ENCODE measurements around the gene NDFIP1. TPM values are rescaled to one million over a fixed set of nuclear protein-coding genes. Genes with fewer than 3 reads are reported as not detected.
"Not testable (repeated sequence)": the region's sequence is repeated elsewhere in the genome, so short reads cannot be mapped to it uniquely, and the experiment has no call there.

Gene NDFIP1
- polyA plus RNA-seq, 4 donors: 116 to 154 (median 136) TPM

DNA sequence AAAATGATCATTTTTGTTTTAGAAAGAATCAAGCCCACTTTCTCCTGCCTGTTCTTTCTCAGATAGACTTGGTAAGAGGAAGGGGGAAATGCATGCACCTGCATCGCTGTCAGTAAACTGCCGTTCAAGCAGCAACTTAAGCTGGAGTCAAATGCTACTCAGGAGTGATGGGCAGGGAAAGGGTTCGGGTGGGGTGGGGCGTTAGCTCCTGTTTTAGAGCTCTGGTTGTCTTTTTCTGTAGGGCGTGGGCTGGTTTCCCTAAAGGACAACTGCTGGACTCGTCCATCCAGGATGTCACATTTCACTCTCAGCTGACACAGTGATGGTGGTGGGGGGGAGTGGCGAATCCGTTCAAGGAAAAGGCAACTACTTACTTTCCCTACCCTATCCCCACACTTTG, 75.0 kb downstream of the NDFIP1 start:
- DNase-seq (ENCODE audit: low read depth in 4 of 4, low spot score in 3 of 4): no peak

DNA sequence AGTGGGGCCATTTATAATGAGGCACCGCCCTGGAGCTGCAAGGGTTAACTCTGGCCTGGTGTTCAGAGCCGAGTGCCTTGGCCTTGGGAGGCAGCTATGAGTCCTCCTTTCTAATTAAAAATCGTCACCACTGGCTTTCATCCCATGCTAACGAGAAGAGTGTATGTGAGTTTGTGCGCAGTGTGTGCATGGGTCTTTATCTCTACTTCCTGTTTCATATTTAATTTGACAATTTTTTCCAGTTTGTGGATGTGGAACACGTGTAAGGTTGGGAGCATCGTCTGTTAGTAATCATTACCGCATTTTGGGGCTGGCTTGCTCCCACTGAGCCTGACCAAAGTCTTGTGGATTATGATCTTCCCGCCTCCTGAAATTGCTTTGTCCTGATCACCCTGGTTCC, 76.4 kb downstream of the NDFIP1 start:
- DNase-seq (ENCODE audit: low read depth in 4 of 4, low spot score in 3 of 4): no peak

DNA sequence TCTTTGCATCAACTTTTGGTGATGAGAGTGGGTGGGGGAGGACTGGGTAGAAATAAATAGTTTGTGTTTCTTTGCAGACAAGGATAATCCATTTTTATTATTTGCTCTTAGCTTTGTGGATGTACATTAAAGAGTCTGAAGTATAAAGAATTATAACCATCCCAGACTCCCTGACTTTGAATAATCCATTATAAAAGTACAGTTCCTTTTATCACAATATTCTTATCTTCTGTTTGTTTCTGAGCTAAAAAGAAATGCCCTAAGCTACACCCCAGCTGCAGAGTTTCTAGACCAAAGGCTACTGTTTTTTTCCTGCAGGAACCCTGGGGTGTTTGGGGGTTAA, 77.9 kb downstream of the NDFIP1 start:
- peak in 1 of 4 donors; percentile 15 for DNase-seq (ENCODE audit: low read depth in 4 of 4, low spot score in 3 of 4)

DNA sequence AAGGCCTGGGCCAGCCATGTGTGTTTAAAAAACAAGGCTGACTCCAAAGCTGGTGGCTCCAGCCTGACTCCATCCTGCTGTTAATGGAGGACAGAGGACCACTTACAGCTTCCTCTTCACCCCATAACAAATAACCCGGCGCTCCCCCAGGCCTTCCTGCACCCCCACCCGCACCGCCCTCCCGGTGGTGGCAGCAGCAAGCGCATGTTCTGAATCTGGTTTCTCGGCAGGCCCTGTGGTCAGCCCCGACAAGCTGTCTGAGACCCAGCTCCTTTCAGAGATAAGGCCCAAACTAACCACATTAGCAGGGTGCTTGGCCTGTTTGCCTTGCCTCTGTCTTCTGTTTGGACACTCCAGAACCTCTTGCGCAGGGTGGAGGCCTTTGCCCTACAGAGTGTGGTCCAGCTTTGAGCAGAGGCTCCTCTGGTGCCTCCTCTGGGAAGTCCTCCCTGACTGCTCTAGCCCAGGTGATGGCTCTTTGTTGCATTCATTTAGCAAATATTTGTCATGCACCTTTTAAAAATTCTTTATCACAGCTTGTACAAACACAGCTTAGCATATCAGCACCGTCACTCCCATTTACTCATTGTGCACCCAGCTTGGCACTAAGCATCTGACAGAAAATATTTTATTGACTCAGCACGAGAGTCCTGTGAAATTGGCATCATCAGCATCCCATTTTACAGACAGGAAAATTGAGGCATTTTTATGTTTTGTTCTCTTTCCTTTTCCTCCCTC, 78.4 kb downstream of the NDFIP1 start:
- DNase-seq (ENCODE audit: low read depth in 4 of 4, low spot score in 3 of 4): no peak

DNA sequence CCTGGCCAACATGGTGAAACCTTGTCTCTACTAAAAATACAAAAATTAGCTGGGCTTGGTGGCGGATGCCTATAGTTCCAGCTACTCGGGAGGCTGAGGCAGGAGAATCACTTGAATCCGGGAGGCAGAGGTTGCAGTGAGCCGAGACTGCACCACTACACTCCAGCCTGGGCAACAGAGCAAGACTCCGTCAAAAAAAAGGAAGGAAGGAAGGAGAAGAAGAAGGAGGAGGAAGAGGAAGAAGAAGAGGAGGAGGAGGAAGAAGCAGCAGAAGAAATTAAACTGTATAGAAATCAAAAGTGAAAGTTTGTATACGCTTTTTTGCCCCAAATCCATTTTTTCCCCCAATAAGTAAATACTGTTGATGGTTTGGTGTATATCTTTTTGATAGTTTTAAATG, 80.1 kb downstream of the NDFIP1 start:
- DNase-seq (ENCODE audit: low read depth in 4 of 4, low spot score in 3 of 4): not testable (repeated sequence)

DNA sequence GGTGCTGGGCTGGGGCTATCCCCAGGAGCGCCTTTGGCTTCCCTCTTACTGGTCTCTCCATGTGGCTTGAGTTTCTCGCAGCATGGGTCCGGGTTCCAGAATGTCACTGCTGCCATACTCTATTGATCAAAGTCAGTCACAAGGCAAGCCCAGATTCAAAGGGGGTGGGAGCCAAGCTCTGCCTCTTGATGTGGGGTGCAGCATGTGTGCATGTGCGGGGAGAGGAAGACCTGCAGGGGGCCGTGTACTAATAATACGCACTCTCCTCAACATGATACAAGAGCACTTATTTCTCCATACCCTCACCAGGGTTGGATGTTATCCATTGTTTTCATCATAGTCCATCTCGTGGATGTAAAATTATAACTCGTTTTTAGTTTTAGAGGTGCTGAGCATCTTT, 81.2 kb downstream of the NDFIP1 start:
- no peak for DNase-seq (ENCODE audit: low read depth in 4 of 4, low spot score in 3 of 4)

DNA sequence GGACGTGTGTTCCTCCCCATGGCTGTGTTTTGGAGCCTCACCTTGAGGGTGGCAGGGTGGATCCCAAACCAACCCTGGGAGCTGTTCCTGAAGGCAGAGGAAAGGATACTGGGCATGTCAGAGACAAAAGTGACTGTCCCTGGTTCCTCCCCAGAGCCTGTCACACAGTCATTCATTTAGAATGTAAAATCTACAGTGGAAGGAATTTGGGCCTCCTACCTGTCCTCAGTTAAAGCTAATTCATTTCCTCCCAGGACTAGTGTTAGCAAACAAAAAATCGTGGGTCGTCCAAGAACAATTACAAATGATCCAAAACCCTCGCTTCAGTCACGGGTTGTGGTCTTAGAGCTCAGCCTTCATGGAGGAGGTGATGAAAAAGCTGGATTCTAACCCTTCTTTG, 83.2 kb downstream of the NDFIP1 start:
- no peak for DNase-seq (ENCODE audit: low read depth in 4 of 4, low spot score in 3 of 4)

DNA sequence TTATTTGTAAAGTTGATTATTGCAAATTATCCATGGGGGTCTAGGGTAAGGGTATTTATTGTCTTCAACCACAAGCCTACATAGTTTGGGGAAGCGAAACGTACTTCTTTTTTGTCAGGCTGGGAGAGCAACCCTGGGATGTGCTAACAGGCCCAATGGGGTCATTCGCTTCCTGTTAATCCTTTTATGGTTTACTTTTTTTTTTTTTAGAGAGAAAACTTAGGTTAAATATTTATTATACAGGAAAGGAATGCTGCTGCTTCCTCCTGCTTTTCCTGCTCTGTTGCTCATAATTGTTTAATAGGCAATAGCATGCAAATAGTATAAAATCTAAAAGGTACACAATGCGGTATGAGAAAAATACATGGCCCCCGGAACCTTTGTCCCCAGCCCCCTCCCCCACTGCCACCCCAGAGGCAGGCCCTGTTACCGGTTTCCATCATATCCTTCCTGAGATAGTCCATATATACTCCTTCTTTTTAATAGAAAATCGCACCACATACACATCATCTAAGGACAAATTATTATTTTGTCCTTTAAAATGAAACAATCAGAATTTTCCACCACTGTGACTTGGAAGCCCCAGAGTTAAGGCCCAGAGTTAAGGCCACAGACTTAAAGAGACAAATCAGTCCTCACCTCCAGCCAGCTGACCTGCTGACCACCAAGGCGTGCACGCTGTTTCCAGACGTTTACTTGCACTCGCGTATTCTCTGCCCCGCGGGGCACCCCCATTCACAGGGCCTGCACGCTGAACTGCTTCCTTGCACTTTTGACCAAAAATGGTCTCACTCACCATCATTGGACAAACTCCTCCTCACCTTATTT, 83.9 kb downstream of the NDFIP1 start:
- DNase-seq (ENCODE audit: low read depth in 4 of 4, low spot score in 3 of 4): no peak

DNA sequence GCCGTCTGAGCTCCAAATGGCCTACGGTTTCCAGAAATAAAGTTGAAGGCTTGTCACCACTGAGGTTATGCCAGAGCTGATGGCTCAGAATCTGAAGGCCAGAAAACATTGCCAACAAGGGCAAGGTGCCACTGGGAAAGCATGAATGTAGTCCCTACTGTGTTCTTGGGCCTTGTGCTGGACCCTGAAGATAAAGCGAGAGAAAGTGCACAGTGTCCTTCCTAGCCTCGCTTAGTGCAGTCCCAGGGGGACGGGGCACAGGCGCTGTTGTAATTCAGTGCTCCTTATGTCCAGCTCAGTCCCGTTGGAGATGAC, 84.5 kb downstream of the NDFIP1 start:
- DNase-seq (ENCODE audit: low read depth in 4 of 4, low spot score in 3 of 4): no peak

DNA sequence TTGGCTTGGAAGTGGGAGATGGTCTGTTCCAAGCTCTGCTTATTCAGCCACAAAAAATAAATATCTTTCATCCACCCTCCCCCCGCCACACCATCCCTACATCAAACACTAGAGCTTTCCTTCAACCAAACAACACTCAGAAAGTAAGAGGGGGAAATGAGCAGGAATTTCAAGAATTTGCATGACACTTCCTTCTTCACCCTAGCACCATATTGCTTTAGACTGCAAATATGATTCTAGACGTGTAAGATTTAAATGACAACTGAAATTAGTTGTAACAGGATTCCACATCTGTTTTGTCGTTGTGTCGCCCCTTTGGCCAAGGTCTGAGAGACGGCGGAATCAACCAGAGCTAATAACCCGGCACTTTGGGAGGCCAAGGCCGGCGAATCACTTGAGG, 88.5 kb downstream of the NDFIP1 start:
- DNase-seq (ENCODE audit: low read depth in 4 of 4, low spot score in 3 of 4): no peak

DNA sequence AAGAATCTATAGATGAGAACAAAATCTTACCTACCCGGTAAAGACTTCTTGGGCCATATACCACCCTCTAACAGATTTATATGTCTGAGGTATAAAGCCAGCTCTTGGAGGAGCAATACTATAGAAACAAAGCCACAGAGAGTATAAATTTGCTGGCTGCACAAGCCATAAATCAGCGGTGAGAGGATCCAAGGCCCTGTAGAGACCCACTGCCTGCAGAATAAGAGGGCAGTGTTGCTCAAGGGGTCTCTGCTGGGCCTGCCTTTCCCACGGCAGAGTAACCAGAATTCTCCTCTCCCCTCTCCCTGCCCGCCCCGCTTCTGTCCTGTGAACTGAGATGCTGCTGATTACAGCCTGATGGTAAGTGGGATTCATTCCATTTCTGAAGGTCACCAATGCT, 89.2 kb downstream of the NDFIP1 start:
- DNase-seq (ENCODE audit: low read depth in 4 of 4, low spot score in 3 of 4): no peak

DNA sequence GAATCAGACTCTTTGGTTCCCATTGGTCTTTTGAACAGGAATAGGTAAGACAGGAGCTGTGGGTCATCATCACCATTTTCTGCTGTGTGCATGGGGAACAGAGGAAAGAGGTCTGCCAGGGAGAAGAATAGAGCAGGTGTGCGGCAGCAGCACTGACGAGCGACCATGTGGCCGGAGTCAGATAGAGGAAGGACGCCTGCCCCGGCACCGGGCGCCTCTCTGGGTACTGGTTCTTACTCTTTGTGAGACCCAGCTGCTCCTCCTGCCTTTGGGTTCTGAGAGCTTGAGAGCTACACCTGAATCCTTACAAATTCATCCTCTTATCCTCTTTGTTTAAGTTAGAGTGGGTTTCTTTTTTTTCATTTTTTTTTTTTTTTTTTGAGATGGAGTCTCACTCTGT, 90.8 kb downstream of the NDFIP1 start:
- DNase-seq (ENCODE audit: low read depth in 4 of 4, low spot score in 3 of 4): no peak

DNA sequence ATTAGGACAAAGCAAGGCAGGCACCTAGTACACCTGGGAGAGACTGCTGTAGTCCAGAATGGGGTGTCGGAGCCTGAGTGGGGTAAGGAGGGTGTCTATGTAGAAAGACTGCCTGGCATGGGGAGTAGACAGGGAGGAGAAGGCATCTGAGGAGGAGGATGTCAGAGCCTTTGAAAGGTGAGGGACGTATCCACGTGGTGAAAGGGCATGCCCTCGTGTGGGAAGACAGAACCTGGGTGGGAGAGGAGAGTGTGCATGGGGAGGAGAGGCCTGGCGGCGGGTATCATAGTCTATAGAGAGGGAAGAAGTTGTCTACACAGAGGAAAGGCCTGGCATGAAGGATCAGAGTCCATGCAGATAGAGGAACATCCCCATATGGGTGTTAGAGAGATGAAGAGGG, 91.8 kb downstream of the NDFIP1 start:
- no peak for DNase-seq (ENCODE audit: low read depth in 4 of 4, low spot score in 3 of 4)

DNA sequence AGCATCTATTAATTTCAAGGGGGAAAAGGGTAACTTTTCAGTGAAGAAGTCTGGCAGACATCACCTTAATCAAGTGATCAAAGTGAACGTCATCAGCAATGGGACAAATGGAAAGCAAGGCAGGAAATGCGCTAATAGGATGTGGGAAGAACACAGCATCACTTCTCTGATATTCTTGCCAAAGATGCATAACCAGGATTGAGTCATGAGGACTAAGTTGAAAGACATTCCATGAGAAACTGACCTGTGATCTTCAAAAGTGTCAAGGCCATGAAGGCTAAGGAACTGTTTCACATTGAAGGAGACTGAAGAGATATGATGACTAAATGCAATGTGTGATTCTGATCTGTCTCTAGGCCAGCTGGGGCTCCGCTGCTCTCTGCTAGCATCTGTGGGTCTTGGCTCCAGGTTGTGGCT, 92.9 kb downstream of the NDFIP1 start:
- DNase-seq (ENCODE audit: low read depth in 4 of 4, low spot score in 3 of 4): no peak

DNA sequence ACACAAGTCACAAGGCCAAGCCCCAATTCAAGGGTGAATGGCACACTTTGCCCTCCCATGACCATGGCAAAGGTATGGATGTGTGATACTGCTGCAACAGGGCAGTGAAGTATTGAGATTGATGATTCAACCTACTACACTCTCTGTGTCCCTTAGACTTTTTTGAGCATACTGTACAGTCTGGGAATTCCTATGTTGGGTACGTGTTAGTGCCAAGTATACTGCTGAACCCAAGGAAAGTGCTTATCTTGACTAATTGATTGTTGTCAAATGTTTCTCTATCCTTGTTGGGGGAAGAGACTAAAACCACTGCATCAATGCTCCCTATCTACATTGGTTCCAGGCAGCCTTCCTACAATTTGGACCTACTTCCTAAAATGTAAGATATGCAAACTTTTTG, 93.7 kb downstream of the NDFIP1 start:
- no peak for DNase-seq (ENCODE audit: low read depth in 4 of 4, low spot score in 3 of 4)

Other genes with a start within 250 kb of the NDFIP1 start
- gene PCDH1, start 230.4 kb upstream of the NDFIP1 start, polyA plus RNA-seq (ENCODE audit: insufficient read length in 4 of 4): 10 to 100 TPM in 3 of 4 donors, 1 to 10 TPM in 1; 8.8 to 24.9 (median 23.2) TPM
- 100 to 1,000 TPM in 2 of 4 donors, 10 to 100 TPM in 2; 87.1 to 130 (median 101) TPM for gene DELE1, start 184.9 kb upstream of the NDFIP1 start, polyA plus RNA-seq (ENCODE audit: insufficient read length in 4 of 4)
- 10 to 100 TPM; 13.9 to 16.5 (median 14.3) TPM for gene PCDH12, start 150.6 kb upstream of the NDFIP1 start, polyA plus RNA-seq (ENCODE audit: insufficient read length in 4 of 4)
- 10 to 100 TPM; 48.6 to 71.5 (median 61.4) TPM for gene RNF14, start 139.7 kb upstream of the NDFIP1 start, polyA plus RNA-seq (ENCODE audit: insufficient read length in 4 of 4)
- 10 to 100 TPM; 43.4 to 70.2 (median 60.1) TPM for gene GNPDA1, start 95.8 kb upstream of the NDFIP1 start, polyA plus RNA-seq (ENCODE audit: insufficient read length in 4 of 4)
- 10 to 100 TPM; 30.2 to 33.9 (median 33.5) TPM for gene SPRY4, start 216.2 kb downstream of the NDFIP1 start, polyA plus RNA-seq (ENCODE audit: insufficient read length in 4 of 4)